Measurements from ENCODE around the gene CTSZ.

- TF ChIP-seq CTCF (IDR thresholded peaks at IDR 0.05; ENCODE audit: low read length) (no peak), EZH2 (IDR thresholded peaks at IDR 0.05; ENCODE audit: borderline replicate concordance, low read length) (no peak)
Measured at GRCh38 chr20:58971429-58971828, 35.6 kb downstream of the CTSZ start.
